HTERT RPE-1 (cell line): ENCODE data around the gene NPIPB6.

Source experiments
- in situ Hi-C: fragments of 300-500 bp; cut with MboI; formaldehyde crosslinking; loops from 4 replicates; pipeline ENCODE4 v1.14.3; 2020; ENCODE audit warnings: low sequenced_read_pairs

The NPIPB6 gene

GRCh38 chr16:28324235-28324886 is 38.9 kb downstream of the NPIPB6 start:
- in situ Hi-C loops, result no loop called here

DNA sequence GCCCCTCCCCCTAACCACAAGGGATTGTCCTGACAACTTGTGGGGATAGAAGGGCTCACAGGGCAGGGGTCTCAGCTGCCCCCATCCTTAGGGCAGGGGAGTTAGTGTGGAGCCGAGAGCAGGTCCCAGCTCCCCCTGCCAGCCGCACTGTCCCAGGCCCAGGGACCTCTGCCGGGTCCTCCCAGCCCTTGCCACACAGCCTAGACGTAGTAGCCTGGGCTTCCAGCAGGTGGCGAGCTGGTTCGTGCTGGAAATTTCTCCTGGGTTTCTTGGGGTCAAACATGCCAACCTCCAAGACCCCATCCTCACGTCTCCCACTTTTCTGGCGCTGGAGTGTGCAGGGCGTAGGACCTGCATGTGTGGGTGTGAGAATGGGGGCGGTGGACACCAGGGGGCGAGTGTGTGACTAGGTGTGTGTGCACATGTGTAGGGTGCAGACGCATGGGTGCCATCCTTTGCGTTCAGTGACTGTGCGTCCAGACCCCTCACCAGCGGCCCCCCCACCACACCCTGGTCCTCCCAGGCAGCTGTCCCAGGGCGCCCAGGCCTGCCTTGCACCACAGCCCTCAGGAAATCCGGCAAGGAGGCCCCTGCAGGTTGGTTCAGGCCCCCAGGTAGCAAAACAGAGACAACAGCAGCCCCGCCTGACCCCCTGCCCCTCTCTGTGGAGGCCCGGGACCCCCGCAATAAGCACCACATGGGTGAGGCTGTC is 41.5 kb downstream of the NPIPB6 start:
- in situ Hi-C loops, result no loop called here

DNA sequence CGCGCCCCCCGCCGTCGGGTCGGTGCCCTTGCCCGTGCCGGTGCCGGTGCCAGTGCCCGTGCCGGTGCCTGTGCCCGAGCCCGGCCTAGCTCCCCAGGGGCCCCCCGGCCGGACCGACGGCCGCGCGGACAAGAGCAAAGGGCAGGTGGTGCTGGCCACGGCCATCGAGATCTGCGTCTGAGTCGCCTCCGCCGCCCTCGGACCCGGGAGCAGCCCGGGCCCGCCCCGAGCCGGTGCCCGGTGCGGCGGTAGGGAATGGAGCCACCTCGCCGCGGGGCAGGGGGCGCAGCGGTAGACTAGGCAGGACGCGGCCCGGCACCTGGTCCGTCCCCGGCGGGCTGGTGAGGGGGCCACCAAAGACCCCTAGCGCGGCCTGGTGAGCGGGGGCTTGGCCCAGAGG is 42.6 kb downstream of the NPIPB6 start:
- in situ Hi-C loops, result no loop called here

GRCh38 chr16:28320023-28320561 is 43.2 kb downstream of the NPIPB6 start:
- in situ Hi-C loops, result no loop called here

DNA sequence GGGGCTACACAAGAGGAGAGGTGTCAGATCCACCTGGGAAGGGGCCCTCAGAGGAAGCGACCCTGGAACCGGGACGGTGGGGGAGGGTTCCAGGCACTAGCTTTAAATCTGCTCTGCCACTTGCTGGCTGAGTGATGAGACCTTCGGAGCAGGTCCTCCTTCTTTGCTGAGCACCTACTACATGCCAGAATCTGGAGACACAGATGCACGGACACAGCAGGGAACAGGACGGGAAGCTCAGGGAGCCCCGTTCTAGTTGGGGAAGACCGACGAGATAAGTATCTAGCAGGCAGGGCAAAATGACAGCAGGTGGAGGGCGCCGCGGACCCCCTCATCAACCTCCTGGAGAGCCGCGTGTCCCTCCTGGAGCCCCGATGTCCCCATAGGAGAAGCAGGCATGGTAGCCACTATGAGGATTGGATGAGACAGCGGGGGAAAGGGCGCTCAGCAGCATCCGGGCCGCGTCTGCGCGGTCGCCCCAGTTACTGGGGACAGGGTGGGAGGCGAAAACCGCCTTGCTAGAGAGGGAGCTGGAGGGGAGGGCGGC is 43.8 kb downstream of the NPIPB6 start:
- in situ Hi-C loops, result no loop called here

GRCh38 chr16:28318042-28318744 is 45.1 kb downstream of the NPIPB6 start:
- in situ Hi-C loops, result no loop called here

GRCh38 chr16:28317040-28317880 is 46.0 kb downstream of the NPIPB6 start:
- in situ Hi-C loops, result no loop called here

DNA sequence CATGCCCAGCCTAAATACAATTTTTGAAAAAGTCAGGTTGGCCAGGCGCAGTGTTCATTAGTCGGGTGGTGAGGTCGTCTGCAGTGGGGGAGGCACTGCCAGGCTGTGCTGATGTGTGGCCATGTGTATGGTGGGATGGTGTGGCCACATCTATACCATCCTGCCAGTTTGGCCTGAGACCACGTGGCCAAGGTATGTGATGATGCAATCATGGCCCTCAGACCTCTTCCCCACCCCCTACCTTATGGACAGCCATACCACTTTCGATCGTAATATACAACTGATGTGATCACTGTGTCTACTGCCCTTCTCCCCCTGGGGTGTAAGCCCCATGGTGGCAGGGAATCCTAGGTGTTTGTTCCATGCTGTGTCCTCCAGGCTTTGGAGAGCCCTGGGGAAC is 47.3 kb downstream of the NPIPB6 start:
- in situ Hi-C loops, result no loop called here

DNA sequence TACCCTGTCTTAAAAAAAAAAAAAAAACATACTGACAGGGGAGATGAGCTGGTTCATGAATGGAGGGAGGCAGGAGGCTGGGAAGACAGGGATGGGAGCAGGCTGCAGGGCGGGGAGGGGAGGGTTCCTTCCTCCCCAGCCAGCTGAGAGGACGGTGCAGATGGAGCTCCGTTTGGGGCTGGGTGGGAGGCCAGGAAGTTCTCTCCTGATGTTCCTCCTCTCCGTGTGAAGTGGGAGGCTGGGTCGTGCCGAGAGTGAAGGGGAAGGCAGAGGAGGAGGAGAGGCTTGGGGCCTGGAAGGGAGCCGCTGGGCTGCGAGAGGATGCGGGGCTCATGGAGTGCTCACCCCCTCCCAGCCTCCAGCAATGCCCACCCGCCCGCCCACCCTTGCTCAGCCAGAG is 49.7 kb downstream of the NPIPB6 start:
- in situ Hi-C loops, result no loop called here

DNA sequence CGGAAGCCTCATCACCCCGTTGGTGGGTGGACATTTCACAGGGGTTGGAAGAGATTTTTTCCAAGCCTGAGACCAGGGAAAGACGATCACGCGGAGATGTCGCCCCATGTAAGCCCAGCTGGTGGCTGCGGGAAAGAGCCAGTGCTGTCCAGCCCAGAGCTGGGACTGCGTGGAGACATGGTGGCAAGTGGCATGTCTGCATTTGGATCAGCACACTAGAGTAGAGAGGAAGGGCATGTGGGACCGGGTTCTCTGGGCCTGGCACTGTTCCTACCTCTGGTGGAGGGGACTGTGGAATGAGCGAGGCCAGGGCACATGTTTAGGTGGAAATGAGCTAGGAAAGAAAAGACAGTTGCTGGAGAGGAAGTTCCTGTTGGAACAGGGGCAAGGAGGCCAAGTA is 51.0 kb downstream of the NPIPB6 start:
- in situ Hi-C loops, result no loop called here

DNA sequence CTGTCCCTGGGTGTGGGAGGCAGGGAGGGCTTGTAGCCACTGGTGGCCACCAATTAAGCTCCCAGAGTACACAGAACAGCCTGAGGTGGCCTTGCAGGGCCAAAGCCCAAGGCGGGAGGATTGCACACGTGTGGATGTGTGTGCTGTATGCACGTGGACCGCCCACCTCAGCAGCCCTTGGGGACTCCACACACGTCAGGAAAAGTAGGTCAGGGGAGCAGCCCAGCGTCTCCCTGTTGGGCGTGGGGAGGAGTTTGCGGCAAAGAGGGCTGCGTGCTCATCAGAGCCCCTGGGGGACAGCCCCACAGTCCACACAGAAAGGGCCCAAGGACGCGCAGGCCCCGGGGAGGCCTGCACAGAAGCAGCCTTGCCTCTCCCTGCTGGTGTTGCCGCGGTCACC is 51.4 kb downstream of the NPIPB6 start:
- in situ Hi-C loops, result no loop called here

DNA sequence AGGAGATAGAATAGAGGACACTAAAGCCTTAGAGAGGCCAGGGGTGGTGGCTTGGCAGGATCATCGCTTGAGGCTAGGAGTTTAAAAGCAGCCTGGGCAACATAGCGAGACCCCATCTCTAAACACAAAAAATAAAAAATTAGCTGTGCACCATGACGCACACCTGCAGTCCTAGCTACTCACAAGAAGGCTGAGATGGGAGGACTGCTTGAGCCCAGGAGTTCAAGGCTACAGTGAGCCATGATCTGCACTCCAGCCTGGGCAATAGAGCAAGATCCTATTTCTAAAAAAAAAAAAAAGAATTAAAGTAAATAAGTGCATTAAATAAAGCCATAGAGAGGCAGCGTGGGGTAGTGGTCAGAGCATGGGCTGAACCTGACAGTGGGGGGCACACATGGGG is 51.9 kb downstream of the NPIPB6 start:
- in situ Hi-C loops, result no loop called here

DNA sequence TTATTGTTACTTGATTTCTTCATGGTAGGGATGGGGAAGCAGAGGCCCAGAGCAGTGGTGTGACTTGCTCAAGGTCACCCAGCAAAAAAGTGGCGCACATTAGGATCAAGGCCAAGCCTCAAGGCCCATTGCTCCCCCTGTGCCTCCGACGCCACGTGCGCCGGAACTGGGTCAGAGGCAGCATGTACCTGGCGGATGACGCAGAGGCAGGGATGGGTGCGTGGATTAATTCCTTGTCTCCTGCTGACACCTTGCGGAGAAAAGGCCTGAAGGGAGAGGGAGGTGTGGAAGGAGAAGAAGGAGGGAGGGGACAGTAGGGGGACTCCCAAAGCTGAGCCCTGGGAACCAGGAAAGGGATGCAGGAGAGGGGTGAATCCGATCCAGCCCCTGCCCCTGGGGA is 52.5 kb downstream of the NPIPB6 start:
- in situ Hi-C loops, result no loop called here

- in situ Hi-C loops, result no loop called here
These were observed 53.4 kb downstream of the NPIPB6 start for GRCh38 chr16:28309811-28310311.

DNA sequence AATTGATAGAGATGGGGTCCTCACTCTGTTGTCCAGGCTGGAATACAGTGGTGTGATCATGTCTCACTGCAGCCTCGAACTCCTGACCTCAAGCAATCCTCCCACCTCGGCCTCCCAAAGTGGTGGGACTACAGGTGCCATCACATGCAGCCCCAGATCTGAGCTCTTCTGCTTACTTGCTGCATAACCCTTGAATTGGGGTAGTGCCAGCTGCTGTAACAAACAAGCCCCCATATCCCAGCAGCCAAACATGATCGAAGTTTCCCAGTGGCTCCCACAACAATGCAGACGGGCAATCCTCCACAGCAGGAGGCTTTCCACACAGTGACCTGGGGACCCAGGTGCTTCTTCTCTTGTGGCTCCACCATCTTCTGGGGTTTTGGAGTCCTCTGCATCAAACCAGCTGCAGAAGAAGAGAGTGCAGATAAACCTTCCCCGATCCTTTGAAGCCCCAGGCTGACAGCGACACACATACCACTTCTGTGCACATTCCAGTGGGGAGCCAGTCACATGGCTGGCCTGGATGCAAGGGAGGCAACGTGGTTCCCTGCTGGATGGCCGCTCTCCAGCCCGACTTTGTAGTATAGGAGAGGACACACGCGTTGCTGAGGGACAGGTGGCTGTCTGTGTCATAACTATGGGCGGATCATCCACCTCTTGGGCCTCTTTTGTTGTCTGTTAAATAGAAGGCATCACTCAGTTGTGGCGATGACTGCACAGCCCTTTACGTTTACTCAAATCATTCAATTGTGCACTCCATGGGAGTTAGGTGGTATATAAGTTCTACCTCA is 54.3 kb downstream of the NPIPB6 start:
- in situ Hi-C loops, result no loop called here

DNA sequence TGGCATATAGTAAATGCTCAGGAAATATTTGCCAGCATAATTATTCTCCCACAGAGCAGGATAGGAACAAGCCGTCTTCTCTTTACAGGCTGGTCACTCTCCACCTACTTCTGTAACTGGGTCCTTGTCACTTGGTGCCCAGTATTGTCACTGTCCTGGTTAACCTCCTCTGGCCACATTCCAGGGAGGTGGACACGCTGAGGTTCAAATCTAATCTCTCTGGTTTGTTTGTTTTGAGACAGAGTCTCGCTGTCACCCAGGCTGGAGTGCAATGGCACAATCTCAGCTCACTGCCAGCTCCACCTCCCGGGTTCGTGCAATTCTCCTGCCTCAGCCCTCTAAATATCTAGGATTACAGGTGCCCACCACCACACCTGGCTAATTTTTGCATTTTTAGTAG is 55.4 kb downstream of the NPIPB6 start:
- in situ Hi-C loops, result no loop called here

GRCh38 chr16:28304214-28304613 is 59.1 kb downstream of the NPIPB6 start:
- in situ Hi-C loops, result no loop called here

DNA sequence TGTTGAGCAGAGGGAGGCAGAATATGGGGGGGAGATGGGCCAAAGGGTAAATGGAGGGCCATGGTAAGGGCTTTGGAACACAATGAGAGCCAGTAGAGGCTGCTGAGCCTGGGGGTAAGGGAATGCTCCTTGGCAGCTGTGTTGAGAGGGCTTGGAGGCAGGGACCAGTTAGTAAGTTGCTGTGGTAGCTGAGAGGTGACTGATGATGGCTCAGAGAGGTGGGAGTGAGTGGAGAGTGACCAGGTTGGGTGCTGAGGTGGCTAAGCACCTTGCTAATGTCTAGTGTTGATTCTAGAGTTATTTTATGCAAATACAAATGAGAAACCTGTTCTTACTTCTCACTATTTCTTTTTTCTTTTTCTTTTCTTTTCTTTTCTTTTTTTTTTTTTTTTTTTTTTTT is 60.2 kb downstream of the NPIPB6 start:
- in situ Hi-C loops, result no loop called here

DNA sequence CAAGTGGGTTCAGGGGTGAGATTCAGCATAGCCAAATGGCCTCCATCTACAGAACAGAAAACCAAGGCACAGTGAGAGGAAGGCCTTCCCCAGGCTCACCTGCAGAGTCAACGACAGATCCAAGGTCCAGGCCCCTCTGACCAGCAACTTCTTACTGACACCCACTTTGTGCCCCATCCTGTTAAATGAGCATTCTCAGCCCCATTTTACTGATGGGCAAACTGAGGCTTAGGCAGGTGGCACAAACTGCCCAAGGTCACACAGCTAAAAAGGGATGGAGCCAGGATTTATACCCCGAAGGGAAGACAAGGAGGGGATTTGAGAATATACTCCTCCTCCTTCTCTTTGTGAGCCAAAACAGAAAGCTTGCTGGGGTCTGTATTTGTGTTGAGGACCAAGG is 61.7 kb downstream of the NPIPB6 start:
- in situ Hi-C loops, result no loop called here

GRCh38 chr16:28301154-28301553 is 62.2 kb downstream of the NPIPB6 start:
- in situ Hi-C loops, result no loop called here
